ENCODE results near the gene HNRNPF.
A peak's percentile ranks its signal among the peaks of the same experiment; 100 is the strongest.
"Not testable (repeated sequence)": the region's sequence is repeated elsewhere in the genome, so short reads cannot be mapped to it uniquely, and the experiment has no call there.

The HNRNPF gene

DNA sequence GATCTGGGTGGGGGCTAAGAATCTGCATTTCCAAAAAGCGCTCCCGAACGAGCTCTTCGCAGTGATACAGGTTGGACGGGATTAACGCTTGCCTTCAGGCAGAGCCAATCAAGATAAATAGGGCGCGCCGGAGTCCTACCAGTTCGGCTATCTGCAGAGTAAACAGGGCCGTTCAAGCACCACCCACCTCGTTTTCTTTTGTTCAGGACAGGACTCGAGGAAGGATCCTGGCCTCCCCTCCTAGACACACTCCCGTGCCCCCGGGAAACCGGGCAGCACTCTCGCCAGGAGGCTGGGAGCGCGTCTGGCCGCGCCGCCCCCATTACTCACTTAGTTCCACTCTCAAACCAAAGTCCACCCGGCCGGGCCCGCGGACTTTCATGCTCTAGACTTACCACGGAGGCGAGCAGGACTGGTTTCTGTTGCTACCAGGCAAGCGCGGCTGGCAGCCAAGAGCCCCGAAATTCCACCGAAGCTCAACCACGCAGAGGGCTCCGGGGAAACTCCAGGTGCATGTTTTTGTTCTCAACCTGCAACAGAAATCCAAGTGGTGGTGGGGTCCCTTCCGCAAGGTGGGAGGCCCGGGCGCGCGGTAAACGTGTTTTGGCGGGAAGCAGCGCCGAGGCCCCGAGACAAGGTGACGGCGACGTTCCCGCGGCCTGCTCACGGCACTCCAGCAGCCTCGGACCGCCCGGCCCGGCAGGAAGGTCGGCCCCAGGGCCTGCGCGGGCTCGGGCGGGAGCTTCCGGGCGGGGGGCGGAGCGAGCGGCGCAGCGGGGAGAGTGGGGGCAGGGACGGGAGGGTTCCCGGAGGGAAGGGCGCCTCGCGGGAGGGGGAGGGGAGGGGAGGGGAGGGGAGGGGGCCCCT is 12.7 kb downstream of the HNRNPF start:
- peak in 1 of 2 donors; percentile 52 for DNase-seq

DNA sequence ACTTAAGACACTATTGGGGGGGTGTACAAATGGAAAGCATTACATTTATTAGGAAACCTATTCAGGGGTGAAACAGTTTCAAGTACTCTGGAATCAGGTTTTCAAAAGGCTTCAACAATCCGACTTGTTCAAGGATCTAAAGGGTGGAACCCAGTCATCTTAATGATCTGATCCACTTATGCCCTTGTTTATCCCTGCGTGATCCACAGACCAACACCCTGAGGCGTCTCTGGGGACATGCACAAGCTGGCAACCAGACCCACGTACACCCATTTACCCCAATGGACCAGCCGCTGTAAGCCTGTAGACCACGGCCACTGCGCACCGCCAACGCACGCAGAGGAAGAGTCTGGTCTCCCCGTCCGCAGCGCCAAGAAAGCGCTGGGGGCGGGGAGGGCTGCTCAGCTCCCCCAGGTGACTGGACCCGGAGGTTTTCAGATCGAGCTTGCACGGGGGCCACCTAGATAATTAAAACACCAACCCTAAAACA is 13.4 kb downstream of the HNRNPF start:
- no peak for DNase-seq

DNA sequence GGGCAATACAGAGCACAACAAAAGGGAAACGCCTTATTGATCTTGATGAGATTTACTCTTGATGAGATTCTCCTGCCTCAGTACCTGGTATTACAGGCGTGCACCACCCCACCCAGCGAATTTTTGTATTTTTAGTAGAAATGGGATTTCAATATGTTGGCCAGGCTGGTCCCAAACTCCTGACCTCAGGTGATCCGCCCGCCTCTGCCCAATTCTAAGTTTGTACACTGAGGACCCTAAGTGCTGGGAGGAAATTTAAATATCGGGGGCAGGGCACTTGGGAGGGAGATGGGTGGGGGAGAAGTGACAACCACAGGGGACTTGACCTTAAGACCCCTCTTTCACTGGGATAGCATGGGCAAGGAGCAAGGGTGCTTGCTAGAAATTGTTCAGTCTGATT is 14.1 kb downstream of the HNRNPF start:
- no peak for DNase-seq

DNA sequence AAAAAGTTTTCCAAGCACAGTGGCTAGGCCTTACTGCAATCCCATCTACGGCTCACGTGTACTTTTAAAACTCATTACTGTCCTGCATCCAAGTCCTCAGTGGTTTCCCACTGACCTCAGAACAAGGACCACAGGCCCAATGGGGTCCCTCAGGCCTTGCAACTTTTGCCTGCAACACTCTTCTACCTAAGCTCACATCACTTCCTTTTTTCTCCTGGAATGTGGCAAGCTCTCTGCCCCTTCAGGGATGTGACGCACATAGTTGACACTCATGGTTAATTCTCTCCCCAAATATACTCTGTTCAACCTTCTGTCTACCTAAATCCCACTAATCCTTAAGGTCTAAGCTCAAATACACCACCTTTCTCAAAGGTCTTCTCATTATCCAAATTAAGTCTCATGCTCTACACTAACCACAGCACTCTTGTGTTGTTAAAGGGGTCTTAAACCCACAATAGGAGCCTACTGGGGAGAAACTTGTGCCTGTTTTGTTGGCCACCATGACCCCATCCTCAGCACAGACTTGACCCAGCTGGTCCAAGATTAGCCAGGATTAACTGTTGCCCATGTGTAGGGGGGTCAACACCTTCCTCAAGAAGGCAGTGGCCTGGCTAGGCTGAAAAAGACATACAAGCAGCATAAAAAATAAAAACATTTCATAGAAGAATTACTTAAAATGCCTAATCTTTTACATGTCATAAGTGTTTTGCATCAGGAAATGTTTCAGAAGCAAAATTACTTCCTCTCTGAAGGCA is 15.2 kb downstream of the HNRNPF start:
- DNase-seq: peak in 1 of 2 donors; percentile 35

DNA sequence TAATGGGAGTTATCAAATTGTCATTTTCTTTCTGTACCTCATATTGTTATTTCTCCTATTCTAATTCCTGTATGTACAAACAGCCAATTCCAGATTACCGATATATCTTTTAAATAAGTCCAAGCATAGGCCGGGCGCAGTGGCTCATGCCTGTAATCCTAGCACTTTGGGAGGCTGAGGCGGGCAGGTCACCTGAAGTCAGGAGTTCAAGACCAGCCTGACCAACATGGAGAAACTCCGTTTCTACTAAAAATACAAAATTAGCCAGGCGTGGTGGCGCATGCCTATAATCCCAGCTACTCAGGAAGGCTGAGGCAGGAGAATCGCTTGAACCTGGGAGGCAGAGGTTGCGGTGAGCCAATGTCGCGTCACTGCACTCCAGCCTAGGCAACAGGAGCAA is 15.8 kb downstream of the HNRNPF start:
- DNase-seq: not testable (repeated sequence)

DNA sequence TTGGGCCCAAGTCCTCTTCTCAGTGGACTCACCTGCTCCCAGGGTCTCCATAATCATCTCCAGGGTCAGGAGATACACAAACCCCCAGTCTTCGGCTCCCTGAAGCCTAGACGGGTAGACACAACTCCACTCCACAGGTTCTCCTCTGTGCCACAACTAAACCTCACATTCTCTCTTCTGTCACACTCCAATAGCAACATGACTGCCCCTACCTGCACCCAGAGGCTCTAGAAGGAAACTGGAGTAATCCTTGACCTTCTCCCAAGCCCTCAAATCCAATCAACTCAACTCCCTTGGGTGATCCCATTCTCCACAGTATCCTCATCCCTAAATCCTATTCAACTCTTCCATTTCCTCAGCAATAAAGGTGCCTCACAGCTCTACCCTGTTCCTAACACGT is 16.2 kb downstream of the HNRNPF start:
- no peak for DNase-seq

DNA sequence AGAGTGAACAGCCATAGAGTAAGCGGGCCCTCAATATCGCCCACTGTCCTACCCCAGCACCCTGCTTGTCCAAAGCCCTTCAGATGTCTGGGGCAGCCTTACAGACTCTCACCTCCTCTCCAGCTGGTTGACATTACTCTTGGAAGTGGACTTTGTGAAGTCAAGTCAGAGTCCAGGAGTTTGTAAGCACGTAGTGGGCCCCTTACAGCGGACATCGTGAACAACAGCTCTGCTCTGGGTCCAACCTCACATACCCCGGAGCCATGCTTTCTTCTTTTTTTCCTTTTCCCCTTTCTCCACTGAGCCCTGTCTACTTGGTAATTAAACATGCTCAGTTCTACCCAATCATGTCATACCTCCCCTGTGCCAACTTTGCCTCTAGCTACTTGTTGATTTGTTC is 17.5 kb downstream of the HNRNPF start:
- no peak for DNase-seq

DNA sequence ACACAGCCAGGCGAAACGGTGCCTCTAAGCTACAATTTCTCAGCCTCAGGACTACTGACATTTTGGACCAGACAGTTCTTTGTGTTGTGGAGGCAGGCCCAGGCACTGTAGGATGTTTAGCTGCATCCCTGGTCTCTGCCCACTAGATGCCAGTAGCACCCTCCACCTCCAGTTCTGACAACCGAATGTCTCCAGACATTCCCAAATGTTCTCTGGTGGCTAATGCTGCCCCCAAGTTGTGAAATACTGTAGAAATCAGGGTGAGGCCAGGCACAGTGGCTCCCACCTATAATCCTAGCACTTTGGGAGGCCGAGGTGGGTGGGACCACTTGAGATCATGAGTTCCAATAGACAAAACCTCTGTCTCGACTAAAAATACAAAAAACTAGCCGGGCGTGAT is 18.2 kb downstream of the HNRNPF start:
- DNase-seq: peak in 1 of 2 donors; percentile 24

DNA sequence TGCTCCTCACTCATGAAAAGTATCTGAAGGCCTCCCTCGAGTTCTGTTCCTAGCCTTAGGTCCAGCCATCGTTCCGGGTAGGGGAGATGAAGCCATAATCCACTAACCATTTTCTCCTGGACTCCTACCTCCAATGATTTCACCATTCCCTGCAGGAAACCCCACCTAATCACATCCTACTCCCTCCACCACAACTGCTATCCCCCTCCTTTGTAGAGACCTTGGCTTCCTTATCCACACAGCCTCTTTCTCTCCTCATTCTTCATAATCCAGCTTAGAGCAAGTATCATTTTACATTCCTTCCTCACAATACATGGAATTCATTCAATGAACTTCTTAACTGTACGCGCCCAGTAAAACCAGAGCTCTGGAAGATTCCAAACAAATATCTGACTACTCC is 18.7 kb downstream of the HNRNPF start:
- no peak for DNase-seq

DNA sequence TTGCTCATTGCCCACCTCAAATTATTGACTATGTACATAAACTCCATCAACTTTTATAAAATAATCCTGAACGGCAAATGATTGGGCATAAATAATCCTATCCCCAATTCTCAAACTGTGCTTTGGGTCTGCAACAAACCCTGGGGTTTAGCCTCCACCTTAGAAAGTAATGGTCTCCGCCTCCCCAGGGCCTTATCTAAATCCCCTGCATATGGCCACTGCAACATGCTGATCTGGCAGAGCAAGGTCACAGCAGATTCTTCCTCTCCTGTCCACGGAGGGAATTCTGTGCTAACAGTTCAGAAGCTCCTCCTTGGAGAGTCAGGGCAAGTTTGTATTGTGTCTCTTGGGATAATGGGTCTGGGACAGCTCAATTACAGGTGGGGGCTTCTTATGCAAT is 19.1 kb downstream of the HNRNPF start:
- no peak for DNase-seq

DNA sequence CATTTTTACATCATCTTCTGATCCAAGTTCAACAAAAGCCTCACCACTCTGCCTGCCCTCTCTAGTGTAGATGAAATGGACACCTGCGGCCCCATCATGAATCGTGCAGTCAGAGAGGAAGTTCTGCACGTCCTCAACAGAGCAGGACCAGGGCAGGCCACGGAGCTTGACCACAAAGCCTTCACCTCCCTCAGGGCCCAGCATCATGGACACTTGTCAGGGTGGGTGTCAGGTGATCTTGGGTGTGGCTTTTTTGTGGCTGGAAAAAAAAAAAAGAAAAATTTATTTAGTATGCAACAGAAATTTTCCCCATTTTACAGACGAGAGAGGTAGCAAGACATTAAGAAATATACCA is 21.3 kb downstream of the HNRNPF start:
- DNase-seq: no peak

DNA sequence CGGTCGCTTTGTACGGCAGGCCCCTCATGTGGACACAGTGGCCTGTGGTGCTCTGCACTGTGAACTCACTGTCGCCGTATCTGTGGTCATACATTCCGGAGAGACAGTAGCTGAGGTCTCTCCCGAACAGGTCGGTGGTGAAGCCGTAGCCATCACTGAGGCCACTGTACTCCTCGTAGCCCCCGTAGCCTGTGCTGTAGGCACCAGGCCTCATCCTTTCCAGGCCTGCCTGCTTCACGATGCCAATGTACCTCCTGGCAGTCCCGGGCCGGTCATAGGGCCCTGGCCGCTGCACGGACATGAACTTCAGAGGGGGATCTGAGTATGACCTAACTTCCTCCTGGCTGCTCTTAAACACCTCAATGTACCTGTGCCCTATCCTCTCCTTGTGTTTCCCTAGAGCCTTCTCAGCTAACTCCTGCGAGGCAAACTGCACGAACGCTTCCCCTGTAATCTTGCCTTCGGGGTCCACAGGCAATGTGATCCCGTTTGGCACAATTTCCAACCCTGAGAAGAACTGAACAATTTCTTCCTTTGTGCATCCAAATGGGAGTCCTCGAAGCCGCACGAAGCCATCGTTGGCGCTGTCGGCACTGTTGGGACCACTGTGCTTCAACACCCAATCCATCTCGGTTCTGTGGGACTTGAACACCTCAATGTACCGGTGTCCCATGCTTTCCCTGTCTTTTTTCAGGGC is 21.9 kb downstream of the HNRNPF start:
- DNase-seq: no peak

DNA sequence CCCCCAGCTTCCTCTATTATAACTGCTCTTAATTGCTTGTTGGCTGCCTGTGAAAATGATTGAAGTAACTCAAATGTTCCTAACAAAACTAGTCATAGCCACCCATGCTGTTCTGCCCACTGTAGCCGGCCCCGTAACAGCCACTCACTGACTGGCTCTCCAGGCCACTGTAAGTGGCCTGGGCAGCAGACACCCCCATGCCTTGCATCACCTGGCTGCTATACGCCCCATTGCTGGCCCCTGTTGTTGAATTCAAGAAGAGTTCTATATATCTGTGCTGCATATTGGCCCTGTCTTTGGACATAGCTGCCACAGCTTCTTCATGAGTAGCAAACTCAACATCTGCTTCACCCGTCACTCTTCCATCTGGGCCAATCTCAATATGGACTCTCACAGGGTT is 22.4 kb downstream of the HNRNPF start:
- DNase-seq: no peak

DNA sequence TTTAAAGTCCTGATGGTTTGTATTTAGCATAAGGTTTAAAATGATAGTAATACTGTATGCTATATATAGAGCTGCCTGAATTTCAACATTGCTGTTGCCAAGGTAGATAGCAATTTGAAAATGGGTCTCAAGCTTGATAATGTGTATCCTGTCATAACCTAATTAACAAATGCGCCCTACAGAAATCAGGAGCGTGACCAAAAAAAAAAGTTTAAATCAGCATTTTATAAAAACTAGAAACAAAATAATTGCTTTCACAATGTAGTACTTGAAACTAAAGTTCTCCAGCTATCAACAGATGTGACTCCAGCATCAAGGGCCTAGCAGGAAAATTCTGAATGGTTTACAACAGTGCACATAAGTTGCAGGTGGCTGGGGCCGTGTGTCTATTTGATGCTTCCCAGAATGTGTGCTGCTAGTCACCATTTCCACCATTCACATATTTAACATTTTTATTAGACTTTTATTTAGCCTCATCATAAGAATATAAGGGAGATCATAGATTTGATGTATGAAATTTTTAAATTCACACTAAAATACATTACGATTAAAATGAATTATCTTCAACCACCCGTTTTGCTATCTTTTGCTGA is 23.5 kb downstream of the HNRNPF start:
- no peak for DNase-seq

DNA sequence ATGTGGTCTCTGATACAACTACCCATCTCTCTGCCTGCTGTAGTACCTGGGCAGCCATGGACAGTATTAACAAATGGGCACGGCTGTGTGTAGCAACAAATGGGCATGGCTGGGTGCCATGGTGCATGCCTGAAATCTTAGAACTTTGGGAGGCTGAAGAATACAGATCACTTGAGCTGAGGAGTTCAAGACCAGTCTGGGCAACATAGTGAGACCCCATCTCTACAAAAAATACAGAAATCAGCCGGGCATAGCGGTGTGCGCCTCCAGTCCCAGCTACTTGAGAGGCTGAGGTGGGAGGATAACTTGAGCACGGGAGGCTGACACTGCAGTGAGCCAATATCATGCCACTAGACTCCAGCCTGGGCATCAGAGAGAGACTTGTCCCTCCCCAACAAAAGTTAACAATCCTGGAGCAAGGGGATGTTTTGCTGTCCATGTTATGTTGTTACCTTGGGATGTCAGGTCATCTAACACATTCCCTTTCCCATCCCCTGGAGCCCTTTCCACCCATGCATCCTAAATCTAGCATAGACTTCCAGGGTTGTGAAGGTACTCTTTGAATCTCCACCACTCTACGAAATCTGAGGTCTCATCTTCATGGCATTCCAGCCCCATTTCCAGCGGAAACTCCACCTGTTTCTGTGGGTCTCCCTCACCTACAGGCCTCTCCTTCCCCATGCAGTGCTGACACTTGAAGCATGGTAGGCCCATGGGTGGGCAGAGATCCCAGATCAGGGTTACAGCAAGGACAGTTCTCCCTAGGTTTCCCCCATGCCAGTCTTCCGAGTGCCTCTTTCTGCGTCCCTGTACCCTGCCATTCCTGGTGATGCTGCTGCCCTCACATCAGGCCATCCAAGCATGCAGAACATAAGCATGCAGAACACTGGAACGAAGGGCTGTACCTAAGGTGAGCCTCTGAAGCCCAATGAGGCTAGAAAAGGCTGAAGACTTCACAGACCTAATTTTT is 24.4 kb downstream of the HNRNPF start:
- DNase-seq: no peak

DNA sequence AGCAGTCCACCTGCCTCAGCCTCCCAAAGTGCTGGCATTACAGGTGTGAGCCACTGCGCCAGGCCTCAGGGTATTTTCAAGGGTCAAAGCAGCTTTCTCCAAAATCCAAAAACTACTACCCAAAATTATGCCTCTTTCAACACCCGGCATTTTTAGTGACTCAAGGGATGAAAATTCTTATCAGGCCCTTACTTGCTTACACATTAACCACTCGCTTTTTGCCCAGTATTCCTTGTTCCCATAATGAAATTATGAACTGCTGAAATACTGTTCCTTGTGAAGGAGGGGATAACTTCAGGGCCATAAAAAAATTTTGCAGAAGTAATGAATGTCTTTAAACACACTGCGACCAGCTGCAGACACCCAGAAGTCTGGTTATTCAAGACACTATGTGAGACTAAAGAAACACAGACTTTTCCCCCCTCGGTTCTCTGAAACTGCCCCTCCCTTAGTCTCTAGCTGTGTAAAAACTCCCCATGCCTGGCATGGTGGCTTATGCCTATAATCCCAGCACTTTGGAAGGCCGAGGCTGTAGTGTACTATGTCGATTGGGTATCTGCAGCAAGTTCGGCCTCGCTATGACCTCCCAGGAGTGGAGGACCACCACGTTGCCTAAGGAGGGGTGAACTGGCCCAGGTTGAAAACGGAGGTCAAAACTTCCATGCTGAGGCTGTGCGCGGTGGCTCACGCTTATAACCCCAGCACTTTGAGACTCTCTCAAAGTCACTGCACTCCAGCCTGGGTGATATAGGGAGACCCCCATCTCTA is 25.6 kb downstream of the HNRNPF start:
- DNase-seq: no peak

DNA sequence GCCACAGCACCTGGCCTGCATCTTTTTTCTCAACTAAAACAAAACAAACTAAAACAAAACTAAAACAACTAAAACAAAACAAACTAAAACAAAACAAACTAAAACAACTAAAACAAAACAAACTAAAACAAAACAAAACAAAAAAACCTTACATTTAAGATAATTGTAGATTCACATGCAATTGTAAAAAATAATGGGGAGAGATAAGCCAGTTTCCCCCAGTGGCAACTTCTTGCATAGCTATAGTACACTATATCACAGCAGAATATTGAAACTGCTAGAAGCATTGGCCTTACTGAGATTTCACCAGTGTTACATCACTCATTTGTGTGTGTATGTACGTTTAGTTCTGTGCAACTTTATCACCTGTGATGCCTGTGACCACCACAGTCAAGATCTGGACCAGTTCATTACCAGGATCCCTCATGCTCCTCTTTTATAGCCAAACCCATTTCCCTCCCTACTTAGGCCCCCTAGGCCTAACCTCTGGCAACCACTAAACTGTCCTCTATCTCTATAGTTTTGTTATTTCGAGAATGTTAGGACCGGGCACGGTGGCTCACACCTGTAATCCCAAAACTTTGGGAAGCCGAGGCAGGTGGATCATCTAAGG is 28.3 kb downstream of the HNRNPF start:
- no peak for DNase-seq

DNA sequence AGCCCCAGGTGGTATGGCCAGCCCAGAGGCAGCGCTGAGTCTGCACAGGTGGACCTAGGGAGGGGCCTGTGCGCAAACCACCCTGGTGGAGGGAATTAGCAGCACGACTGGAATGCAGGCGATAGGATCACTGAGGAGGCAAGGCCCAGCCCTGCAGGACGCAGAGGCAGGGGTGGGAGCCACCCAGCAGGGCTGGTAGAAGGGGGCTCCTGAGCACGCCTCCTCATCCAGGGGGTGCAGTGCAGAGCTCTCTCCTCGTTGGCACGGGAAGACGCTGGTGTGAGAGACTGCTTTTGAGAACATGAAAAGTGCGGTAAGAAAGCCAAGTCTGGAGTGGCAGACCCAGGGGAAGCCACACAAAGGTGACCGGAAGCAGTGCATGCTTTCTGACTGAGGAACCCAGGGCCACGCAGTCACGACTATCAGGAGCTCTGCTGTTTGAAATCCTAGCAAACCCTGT is 31.5 kb downstream of the HNRNPF start:
- DNase-seq: no peak

DNA sequence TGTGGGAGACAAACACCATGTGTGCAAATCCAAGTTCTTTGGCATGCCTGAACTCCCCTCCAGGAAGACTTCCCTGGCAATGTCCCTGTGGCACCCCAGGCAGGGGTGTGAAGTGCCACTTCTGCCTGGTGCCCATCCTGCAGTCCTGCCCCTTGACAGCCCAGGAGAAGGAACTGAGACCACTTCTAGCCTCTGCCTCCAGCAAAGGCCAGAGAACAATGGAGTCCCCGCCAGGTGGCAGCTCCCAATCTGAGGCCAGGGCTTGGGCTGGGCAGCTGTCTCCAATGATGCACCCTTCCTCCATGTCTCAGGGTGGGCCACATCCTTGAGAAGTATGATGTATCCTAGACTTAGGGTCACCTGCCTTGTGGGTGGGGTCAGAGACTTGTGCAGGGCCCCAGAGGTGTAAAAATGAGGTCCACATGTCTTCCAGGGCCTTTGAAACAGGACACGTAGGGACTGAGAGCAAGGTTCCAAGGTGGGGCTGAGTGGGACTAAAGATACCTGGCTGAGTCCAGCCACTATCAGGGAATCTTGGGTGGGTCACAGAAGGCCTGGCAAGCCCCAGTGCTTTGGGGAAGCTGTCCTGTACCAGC is 32.1 kb downstream of the HNRNPF start:
- DNase-seq: no peak

DNA sequence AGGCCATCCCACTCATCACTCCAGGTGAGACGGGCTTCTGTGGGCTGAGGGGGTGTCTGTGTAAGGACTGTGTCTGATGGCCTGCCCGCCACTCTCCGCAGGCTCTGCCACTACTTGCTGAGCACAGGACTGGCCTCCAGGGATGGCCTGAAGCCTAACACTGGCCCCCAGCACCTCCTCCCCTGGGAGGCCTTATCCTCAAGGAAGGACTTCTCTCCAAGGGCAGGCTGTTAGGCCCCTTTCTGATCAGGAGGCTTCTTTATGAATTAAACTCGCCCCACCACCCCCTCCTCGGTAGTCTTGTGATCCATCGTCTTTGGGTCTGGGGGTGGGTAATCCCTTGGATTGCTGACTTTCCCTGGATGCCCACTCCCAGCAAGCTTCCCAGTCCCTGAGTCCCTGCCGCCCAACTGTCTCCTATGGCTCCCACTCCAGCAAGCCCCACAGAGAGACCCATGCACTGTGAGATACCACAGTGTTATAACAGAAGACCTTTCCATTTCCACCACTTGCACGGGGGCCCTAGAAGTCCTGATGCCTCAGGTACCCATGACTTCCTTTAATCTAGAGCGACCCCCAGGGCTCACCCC is 32.8 kb downstream of the HNRNPF start:
- DNase-seq: no peak
